SK-MEL-5 (cell line): ENCODE measurements around the gene HSPA1A. TPM values are rescaled to one million over a fixed set of nuclear protein-coding genes. Genes with fewer than 3 reads are reported as not detected.
"Not testable (repeated sequence)": the region's sequence is repeated elsewhere in the genome, so short reads cannot be mapped to it uniquely, and the experiment has no call there.

Source experiments
- DNase-seq: peaks from one replicate; pipeline ENCODE4 v3.0.0-alpha.2; 2016; ENCODE audit warnings: low read depth, low spot score
- in situ Hi-C: cut with HindIII; loops from 2 replicates; pipeline ENCODE4 v1.10.0; 2016; ENCODE audit warnings: low sequenced_read_pairs, high pct_unique_total_duplicates, low pct_unique_long_range_greater_than_20kb
- total RNA-seq: library from RNA; depleted of rRNA; stranded (reverse); fragments of >200 nt; shearing (Covaris generic); gene quantifications from 2 replicates; pipeline ENCODE4 v1.2.3, GENCODE V29; 2014

Gene HSPA1A
- total RNA-seq, 1 experiment from 2014 or later = 7.1 TPM

DNA sequence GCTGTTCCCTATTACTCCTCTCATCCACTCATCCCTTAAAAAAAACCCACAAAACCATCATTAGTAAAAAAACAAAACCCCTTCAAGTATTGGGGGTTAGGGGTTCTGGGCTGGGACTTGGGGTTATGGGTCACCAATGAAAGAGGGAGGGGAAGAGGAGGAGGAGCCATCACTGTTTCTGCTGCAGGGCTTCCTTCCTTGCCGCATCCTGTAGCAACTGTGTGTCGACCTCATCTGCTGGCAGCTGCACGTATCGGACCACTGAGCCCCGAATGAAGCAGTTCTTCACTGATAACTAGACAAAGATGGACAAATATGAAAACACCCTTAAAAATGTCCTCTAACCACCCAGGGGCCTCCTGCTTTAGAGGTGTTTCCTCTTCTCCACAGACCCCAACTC, 17.8 kb upstream of the HSPA1A start:
- no peak for DNase-seq
- in situ Hi-C loops = no loop called here

- in situ Hi-C loops = no loop called here
These were observed 15.6 kb upstream of the HSPA1A start for GRCh38 chr6:31799781-31800180.

DNA sequence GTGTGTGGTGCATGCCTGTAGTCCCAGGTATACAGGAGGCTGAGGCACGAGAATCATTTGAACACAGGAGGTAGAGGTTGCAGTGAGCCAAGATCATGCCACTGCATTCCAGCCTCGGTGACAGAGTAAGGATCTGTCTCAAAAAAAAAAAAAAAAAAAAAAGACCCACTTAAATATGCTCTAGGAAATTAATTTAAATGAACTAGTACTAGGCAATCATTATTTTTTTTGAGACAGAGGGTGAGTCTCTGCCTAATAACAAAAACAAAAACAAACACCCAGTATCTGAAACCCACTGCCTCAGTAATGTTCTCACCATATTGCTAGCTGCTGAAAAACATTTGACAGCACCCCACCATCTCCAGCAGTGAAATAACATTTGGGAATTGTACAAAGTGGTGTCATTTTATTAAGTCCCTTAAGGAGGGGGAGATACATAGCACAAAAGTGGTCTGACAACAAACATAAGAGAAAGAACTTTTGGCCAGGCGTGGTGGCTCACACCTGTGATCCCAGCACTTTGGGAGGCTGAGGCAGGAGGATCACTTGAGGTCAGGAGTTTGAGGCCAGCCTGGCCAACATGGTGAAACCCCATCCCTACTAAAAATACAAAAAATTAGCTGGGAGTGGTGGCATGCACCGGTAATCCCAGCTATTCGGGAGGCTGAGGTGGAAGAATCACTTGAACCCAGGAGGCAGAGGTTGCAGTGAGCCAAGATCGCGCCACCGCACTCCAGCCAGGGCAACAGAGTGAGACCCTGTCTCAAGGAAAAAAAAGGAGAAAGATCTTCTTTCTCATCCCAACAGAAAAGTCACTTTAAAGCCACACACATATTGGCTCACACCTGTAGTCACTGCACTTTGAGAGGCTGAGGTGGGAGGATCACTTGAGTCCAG, 14.1 kb upstream of the HSPA1A start:
- in situ Hi-C loops = not testable (repeated sequence)

More at GRCh38 chr6:31799781-31800180, 15.6 kb upstream of the HSPA1A start:
- no peak for DNase-seq

DNA sequence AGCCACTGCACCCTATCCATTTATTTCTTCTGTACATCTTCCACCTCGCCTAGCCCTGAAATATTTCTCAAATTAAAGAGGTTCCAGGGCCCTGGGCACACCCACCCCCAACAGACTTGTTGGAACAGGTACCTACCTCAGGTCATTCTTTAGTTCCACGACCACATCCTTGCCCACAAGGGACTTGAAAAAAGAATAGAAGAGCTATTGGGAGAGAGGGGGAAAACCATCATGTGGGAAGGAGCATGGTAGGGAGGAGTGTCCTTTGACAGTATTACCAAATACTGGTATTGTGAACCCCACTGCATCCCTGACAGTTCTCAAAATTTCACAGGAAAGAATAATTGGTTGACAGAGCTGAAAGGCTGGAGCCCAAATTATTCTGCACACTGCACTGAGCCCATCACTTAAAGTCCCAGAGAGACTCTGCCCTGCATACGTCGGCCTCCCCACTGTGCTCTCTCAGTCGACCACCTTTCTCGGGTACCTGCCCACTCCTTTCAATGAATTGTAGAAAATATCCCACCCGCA, 9.3 kb upstream of the HSPA1A start:
- in situ Hi-C loops = no loop called here
- DNase-seq = no peak

More for the DNA sequence above, 14.1 kb upstream of the HSPA1A start:
- not testable (repeated sequence) for DNase-seq

DNA sequence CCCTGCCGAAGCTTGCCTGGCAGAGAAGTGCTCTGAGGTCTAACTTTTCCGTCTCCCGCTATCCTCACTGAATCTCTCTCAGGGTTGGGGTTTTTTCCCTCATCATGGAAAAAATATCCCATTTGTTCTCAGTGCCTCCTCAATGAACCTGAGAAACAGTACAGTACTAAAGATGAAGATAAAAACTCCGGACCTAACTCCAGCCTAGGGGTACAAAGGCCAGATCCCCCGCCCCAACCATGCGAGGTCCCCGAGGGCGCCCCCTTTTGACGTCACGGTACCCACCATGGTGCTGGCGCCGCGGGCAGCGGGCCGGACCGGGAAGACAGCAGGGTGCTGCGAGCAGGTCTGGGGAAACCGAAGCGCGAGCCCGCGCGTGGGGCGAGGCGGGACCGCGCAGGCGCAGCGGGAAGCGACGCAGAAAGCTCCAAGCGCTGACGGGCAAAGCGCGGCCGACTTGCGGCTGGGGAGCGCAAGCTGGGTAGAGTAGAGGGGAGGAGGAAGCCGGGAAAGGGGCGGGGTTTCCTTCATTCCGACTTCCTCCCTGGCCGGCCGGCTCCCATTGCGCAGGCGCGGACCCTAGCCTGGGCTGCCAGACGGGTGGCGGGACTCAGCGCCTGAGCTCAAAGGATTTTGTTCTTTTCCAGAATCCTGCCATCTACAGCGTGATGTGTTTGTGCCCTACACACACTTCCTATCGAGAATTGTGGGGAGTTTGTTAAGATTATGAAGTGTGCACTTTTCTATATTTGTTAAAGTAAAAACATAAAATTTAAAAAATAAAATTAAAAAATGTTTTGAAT, 8.7 kb upstream of the HSPA1A start, which contains the start of gene LSM2:
TSS of gene LSM2 (minus strand) at position 497 of the 803 bp plus-strand sequence. CDS start at position 288, 209 bp downstream.
- in situ Hi-C loops = no loop called here
- peak; percentile 97 for DNase-seq

- DNase-seq, in situ Hi-C loops: not testable (repeated sequence)
These were observed 6.7 kb upstream of the HSPA1A start for GRCh38 chr6:31808599-31808998.

GRCh38 chr6:31811645-31812044, 3.7 kb upstream of the HSPA1A start:
- in situ Hi-C loops = no loop called here
- no peak for DNase-seq

- no peak for DNase-seq
These were observed 1.9 kb upstream of the HSPA1A start for GRCh38 chr6:31813465-31813849.

DNA sequence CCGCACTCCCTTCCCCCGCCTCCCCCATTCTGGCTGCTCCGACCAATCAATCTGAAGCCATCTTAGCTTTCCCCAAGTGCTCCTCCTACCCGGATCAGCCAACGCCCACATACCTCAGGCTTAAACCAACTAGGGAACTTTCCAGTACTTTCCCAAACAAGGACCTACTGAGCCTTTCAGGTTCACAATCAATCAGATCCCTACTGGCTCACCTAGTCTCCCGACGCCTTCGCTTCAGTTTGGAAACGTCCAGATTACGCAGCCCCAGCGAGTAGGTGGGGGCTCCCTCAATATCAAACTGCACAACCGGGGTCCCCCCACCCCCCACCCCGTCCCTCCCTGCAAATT, 692 bp upstream of the HSPA1A start:
- peak; percentile 82 for DNase-seq
- in situ Hi-C loops = no loop called here

More at GRCh38 chr6:31813465-31813849, 1.9 kb upstream of the HSPA1A start:
- in situ Hi-C loops = no loop called here

DNA sequence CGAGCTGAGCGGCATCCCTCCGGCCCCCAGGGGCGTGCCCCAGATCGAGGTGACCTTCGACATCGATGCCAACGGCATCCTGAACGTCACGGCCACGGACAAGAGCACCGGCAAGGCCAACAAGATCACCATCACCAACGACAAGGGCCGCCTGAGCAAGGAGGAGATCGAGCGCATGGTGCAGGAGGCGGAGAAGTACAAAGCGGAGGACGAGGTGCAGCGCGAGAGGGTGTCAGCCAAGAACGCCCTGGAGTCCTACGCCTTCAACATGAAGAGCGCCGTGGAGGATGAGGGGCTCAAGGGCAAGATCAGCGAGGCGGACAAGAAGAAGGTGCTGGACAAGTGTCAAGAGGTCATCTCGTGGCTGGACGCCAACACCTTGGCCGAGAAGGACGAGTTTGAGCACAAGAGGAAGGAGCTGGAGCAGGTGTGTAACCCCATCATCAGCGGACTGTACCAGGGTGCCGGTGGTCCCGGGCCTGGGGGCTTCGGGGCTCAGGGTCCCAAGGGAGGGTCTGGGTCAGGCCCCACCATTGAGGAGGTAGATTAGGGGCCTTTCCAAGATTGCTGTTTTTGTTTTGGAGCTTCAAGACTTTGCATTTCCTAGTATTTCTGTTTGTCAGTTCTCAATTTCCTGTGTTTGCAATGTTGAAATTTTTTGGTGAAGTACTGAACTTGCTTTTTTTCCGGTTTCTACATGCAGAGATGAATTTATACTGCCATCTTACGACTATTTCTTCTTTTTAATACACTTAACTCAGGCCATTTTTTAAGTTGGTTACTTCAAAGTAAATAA, 2.0 kb downstream of the HSPA1A start:
- in situ Hi-C loops, DNase-seq: not testable (repeated sequence)

DNA sequence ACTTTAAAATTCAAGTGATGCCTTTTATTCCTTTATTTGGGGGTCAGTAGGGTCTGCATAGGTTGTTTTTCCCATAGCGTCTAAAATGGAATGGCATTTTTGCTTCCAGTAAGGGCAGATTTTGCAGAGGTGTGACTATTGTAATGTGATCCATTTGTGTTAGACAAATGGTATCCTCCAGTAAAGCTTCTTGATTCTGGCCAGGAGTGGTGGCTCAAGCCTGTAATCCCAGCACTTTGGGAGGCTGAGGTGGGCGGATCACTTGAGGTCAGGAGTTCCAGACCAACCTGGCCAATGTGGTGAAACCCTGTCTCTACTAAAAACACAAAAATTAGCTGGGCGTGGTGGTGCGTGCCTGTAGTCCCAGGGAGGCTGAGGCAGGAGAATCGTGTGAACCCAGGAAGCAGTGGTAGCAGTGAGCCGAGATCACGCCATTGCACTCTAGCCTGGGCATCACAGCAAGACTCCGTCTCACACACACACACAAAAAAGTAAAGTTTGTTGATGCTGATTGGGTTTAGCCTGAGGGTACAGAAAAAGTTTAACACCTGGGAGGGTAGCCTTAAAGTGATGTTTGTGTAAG, 2.7 kb downstream of the HSPA1A start:
- DNase-seq, in situ Hi-C loops: not testable (repeated sequence)

GRCh38 chr6:31819871-31820299, 4.5 kb downstream of the HSPA1A start:
- in situ Hi-C loops = no loop called here
- no peak for DNase-seq

DNA sequence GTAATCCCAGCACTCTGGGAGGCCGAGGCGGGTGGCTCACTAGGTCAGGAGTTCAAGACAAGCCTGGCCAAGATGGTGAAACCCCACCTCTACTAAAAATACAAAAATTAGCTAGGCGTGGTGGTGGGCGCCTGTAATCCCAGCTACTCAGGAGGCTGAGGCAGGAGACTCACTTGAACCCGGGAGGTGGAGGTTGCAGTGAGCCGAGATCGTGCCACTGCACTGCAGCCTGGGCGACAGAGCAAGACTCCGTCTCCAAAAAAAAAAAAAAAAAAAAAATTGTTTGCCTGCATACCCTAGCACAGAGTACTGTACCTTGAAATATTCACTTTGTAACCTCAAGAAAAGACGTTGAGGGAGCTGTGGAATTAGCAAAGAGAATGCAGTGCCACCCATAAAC, 5.1 kb downstream of the HSPA1A start:
- DNase-seq, in situ Hi-C loops: not testable (repeated sequence)

- in situ Hi-C loops = no loop called here
- DNase-seq = peak; percentile 64
These were observed 6.1 kb downstream of the HSPA1A start for GRCh38 chr6:31821301-31822035.

GRCh38 chr6:31822036-31822821, 6.9 kb downstream of the HSPA1A start:
- DNase-seq = peak; percentile 69
- in situ Hi-C loops = no loop called here
